Neutrophil (primary cell): ENCODE measurements around the gene CXCR6.

Experiments used
- H3K27ac ChIP-seq: fragments of 200-600 bp; sonication (generic); 2 replicates; pipeline ENCODE4 v1.5.1; 2016; ENCODE audit warnings: mild to moderate bottlenecking, moderate library complexity
- H3K27me3 ChIP-seq: fragments of 200-600 bp; sonication (generic); 2 replicates; pipeline ENCODE4 v1.6.0; 2016; ENCODE audit warnings: mild to moderate bottlenecking
- H3K36me3 ChIP-seq: fragments of 200-600 bp; sonication (generic); 2 replicates; pipeline ENCODE4 v1.5.1; 2017
- H3K4me1 ChIP-seq, 2 experiments: fragments of 200-600 bp in 1 of 2; sonication (generic) in 1 of 2; 1 replicate in 1 of 2; 2 replicates in 1 of 2; pipeline versions ENCODE4 v1.5.1 to v1.6.1; 2013 to 2016; ENCODE audit warnings: low read depth in 1 of 2, low read length in 1 of 2, mild to moderate bottlenecking in 1 of 2, moderate library complexity in 1 of 2; ENCODE audit not compliant: control insufficient read depth in 1 of 2, insufficient read depth in 1 of 2
- H3K4me3 ChIP-seq, 2 experiments: fragments of 200-600 bp in 1 of 2; sonication (generic) in 1 of 2; 1 replicate in 1 of 2; 2 replicates in 1 of 2; pipeline ENCODE4 v1.5.1; 2013 to 2016; ENCODE audit warnings: low read depth in 1 of 2, low read length in 1 of 2, mild to moderate bottlenecking in 1 of 2, moderate library complexity in 1 of 2
- H3K9me3 ChIP-seq: fragments of 200-600 bp; sonication (generic); 2 replicates; pipeline ENCODE4 v1.5.1; 2016
- TF ChIP-seq, protein P1 (sequence below): fragments of 200-600 bp; sonication (generic); IDR thresholded peaks from 2 replicates; pipeline ENCODE4 v1.5.1; 2016; ENCODE audit warnings: antibody characterized with exemption

Gene CXCR6

DNA sequence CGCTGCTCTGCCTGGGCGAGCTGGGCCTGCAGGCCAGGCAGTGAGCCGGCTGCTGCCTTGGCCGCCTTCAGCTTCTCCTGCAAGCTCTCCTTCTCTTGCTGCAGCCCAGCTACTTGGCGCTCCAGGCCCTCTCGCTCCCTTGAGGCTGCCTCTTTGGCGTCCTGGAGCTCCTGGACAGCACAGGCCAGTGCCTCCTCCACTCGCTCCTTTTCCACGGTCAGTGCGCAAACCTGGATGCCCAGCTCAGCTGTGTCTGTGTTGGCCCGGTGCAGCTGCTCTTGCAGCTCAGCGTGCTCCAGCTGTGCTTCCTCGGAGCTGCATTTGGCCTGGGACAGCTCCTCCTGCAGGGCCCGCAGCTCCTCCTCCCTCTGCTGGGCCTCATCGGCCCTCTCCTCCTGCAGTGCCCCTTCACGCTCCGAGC is 23.1 kb downstream of the CXCR6 start:
- Histone ChIP-seq H3K4me1 (peaks cover 19 to 20% of the 10 kb centered on the region in 2 experiments), H3K36me3 (peaks cover 15% of the 10 kb centered on the region), H3K27ac (no peak overlapping the region), H3K27me3 (peaks cover 69% of the 10 kb centered on the region), H3K9me3 (no peaks in the 10 kb centered on the region), H3K4me3 (no peak overlapping the region)
- TF ChIP-seq, protein P1, sequence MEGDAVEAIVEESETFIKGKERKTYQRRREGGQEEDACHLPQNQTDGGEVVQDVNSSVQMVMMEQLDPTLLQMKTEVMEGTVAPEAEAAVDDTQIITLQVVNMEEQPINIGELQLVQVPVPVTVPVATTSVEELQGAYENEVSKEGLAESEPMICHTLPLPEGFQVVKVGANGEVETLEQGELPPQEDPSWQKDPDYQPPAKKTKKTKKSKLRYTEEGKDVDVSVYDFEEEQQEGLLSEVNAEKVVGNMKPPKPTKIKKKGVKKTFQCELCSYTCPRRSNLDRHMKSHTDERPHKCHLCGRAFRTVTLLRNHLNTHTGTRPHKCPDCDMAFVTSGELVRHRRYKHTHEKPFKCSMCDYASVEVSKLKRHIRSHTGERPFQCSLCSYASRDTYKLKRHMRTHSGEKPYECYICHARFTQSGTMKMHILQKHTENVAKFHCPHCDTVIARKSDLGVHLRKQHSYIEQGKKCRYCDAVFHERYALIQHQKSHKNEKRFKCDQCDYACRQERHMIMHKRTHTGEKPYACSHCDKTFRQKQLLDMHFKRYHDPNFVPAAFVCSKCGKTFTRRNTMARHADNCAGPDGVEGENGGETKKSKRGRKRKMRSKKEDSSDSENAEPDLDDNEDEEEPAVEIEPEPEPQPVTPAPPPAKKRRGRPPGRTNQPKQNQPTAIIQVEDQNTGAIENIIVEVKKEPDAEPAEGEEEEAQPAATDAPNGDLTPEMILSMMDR: no peak

DNA sequence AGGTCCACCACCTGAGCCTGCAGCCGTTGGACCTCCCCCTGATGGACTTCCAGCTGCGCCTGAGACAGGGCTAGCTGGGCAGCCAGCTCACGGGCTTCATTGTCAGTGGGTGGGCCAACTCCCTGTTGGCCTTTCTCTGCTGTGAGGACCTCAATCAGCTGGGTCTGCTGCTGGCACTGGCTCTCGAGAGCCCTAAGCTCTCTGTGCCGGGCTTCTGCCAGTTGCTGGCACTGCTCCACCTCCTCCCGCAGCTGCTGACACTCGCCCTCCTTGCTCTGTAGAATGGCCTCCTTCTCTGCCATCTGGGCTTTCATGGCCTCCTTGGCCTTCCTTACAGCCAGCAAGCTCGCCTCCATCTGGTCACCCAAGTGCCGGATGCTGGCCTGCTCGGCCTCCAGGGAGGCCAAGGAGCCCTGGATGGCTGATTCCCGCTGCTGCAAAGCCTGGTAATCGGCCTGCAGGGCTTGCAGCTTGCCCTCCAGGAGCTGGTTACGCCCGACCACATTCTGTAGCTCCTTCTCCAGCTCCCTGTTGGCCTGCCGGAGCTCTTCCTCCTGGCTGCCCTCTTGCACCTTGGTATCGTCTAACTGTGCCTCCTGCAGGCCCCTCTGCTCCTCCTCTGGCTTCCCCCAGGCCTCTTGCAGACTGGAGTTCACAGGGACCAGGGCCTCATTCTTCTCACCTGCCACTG is 23.8 kb downstream of the CXCR6 start:
- H3K36me3 ChIP-seq: peaks cover 15% of the 10 kb centered on the region
- no peak overlapping the region for H3K27ac ChIP-seq
- H3K4me3 ChIP-seq: no peak overlapping the region
- TF ChIP-seq, protein P1: no peak
- no peaks in the 10 kb centered on the region for H3K9me3 ChIP-seq
- H3K4me1 ChIP-seq: peaks cover 26 to 27% of the 10 kb centered on the region in 2 experiments
- H3K27me3 ChIP-seq: peaks cover 64% of the 10 kb centered on the region

DNA sequence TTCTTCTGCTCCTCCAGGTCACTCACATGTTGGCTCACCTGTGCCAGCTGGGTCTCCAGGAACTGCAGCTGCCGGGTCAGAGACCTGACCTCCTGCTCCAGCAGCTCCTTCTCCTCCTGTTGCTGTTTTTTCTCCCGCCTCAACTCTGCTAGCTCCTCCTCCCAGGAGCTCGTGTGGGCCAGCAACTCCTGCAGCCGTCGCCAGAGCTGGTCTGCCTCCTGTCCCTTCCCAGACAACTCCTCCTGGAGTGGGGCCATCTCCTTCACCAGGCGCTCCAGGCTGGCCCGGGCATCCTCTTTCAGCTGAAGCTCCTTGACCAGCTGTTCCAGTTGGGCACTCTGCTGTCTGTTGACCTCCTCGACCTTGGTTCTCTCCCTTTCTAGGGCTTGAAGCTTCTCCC is 24.5 kb downstream of the CXCR6 start:
- H3K4me3 ChIP-seq: no peak overlapping the region
- H3K27ac ChIP-seq: no peak overlapping the region
- H3K4me1 ChIP-seq: peaks cover 33% of the 10 kb centered on the region in 2 experiments
- peaks cover 59% of the 10 kb centered on the region for H3K27me3 ChIP-seq
- peaks cover 15% of the 10 kb centered on the region for H3K36me3 ChIP-seq
- TF ChIP-seq, protein P1: no peak
- H3K9me3 ChIP-seq: no peaks in the 10 kb centered on the region

DNA sequence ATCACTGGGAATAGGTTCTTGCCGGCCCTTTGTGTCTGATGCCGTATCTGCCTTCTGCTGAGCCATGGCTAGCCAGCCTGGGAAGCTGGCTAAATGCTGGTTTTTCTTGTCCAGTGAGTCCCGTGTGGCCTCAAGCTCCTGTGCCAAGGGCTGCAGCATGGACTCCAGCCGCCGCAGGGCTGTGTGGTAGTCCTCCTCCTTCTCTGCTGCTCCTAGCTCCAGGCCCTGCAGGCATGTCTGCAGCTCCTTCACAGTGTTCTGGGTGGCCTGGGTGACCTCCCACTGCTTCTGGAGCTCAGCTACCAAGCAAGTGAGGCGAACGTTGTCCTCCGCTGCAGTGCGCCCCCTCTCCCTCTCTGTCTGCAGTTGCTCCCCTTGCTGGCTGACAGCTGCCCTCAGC is 24.9 kb downstream of the CXCR6 start:
- H3K4me1 ChIP-seq: peaks cover 36 to 37% of the 10 kb centered on the region in 2 experiments

DNA sequence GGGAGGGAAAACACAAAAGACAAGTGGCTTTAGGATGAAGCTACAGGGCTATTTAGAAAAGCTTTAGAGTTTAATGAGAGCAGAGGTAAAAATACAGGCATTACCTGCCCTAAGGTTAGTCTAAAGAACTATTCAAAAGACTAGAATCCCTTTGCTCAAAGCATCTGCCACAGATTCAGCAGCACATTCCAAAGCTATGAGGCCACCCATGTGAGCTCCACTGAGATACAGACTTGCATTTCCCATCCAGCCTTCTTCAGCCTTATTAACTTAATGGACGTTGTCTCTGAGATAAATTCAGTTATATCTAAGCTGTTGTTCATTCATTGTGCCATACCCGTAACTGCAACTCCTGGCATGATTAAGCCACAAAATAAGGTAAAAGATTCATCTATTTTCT is 25.4 kb downstream of the CXCR6 start:
- TF ChIP-seq, protein P1: no peak
- H3K4me3 ChIP-seq: no peak overlapping the region
- H3K9me3 ChIP-seq: no peaks in the 10 kb centered on the region
- peaks cover 15% of the 10 kb centered on the region for H3K36me3 ChIP-seq
- peaks cover 35 to 38% of the 10 kb centered on the region in 2 experiments for H3K4me1 ChIP-seq
- peaks cover 52% of the 10 kb centered on the region for H3K27me3 ChIP-seq
- no peak overlapping the region for H3K27ac ChIP-seq

More for the DNA sequence above, 24.9 kb downstream of the CXCR6 start:
- Histone ChIP-seq H3K9me3 (no peaks in the 10 kb centered on the region), H3K27me3 (peaks cover 54% of the 10 kb centered on the region), H3K4me3 (no peak overlapping the region), H3K36me3 (peaks cover 15% of the 10 kb centered on the region), H3K27ac (no peak overlapping the region)
- TF ChIP-seq, protein P1: no peak
